Uterus (tissue), 4 donors: Measurements from ENCODE around the gene DLGAP3. TPM values are rescaled to one million over a fixed set of nuclear protein-coding genes. Genes with fewer than 3 reads are reported as not detected.

ENCODE experiments used
- DNase-seq, 2 donors: peaks; one replicate each; pipeline ENCODE4 v3.0.0-alpha.2; 2019 to 2020
- H3K27ac ChIP-seq, 2 donors: fragments of 200-600 bp; sonication (generic); 1 replicate in 1 of 2; 2 replicates in 1 of 2; pipeline ENCODE4 v1.5.1; 2016 to 2018
- H3K27me3 ChIP-seq, 2 donors: fragments of 200-600 bp; sonication (generic); one replicate each; pipeline ENCODE4 v1.5.1; 2018 to 2019; ENCODE audit warnings: control low read depth in 1 of 2
- H3K36me3 ChIP-seq, 2 donors: fragments of 200-600 bp; sonication (generic); one replicate each; pipeline ENCODE4 v1.5.1; 2019; ENCODE audit warnings: control low read depth in 1 of 2
- H3K4me1 ChIP-seq, 2 donors: fragments of 200-600 bp; sonication (generic); one replicate each; pipeline ENCODE4 v1.5.1; 2018 to 2019; ENCODE audit warnings: control low read depth in 1 of 2
- H3K4me3 ChIP-seq, 2 donors: fragments of 200-600 bp; sonication (generic); 1 replicate in 1 of 2; 2 replicates in 1 of 2; pipeline ENCODE4 v1.5.1; 2018 to 2019; ENCODE audit warnings: mild to moderate bottlenecking in 1 of 2
- H3K9me3 ChIP-seq, 2 donors: fragments of 200-600 bp; sonication (generic); one replicate each; pipeline ENCODE4 v1.5.1; 2019; ENCODE audit warnings: control low read depth in 1 of 2
- CTCF ChIP-seq, 4 experiments: fragments of 200-600 bp in 2 of 4; fragments of 450-650 bp in 2 of 4; sonication (generic) in 2 of 4; IDR thresholded peaks; one replicate each; pipeline ENCODE4 v1.5.1; 2016 to 2019; ENCODE audit warnings: antibody characterized with exemption in 4 of 4, mild to moderate bottlenecking in 2 of 4, moderate library complexity in 1 of 4
- POLR2A ChIP-seq, 2 donors: fragments of 450-650 bp; IDR thresholded peaks; one replicate each; pipeline ENCODE4 v1.6.1; 2016; ENCODE audit warnings: antibody characterized with exemption in 2 of 2, mild to moderate bottlenecking in 1 of 2, moderate library complexity in 1 of 2
- intact Hi-C: fragments of 100-400 bp; cut with DNase I; formaldehyde crosslinking; loops from one replicate; pipeline ENCODE4 v1.15.1; 2023; ENCODE audit warnings: low total_unique reads
- total RNA-seq, 4 donors: library from RNA; depleted of rRNA in 3 of 4; stranded (reverse); fragments of >200 nt in 3 of 4; gene quantifications; one replicate each; pipeline versions ENCODE4 v1.1.0 to v1.2.4, GENCODE V29; 2014 to 2023
- donor health status: DM: yes; HTN: yes; CAD: no.

DLGAP3 gene
- total RNA-seq, 4 donors from 2014 or later = 0.14 TPM; not detected in 3

DNA sequence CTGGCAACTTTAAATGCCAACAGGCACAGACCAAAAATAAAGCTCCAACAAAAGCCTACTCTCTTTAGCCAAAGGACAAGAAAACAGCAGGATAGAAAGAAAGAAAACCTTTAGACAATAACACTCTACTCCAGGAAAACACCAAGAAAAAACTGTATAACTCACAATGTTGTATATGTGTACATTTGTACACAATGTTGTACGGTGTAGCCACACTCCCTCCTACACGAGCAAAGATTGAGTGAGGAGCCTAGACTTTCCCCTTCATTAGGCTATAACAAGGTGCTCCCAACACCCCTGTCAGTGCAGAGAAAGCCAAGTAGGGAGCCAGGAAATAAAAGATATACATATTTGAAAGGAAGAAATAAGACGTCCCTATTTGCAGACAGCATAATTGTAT lies 112.7 kb downstream of the DLGAP3 start:
- intact Hi-C loops = no loop called here
- no peaks in the 10 kb centered on the region for H3K27me3 ChIP-seq
- no peaks in the 10 kb centered on the region for H3K36me3 ChIP-seq
- no peak overlapping the region for H3K4me3 ChIP-seq
- H3K27ac ChIP-seq = no peak overlapping the region
- no peak for DNase-seq
- H3K4me1 ChIP-seq = no peaks in the 10 kb centered on the region
- H3K9me3 ChIP-seq = no peaks in the 10 kb centered on the region
- TF ChIP-seq CTCF (IDR thresholded peaks at IDR 0.05) = no peak
- TF ChIP-seq POLR2A (IDR thresholded peaks at IDR 0.05) = no peak

GRCh38 chr1:34816332-34816731 lies 113.1 kb downstream of the DLGAP3 start:
- Histone ChIP-seq H3K9me3 (no peaks in the 10 kb centered on the region), H3K36me3 (no peaks in the 10 kb centered on the region), H3K4me3 (no peak overlapping the region), H3K27me3 (no peaks in the 10 kb centered on the region), H3K27ac (no peak overlapping the region), H3K4me1 (no peaks in the 10 kb centered on the region)
- intact Hi-C loops = no loop called here
- DNase-seq = no peak
- TF ChIP-seq CTCF (IDR thresholded peaks at IDR 0.05) (no peak), POLR2A (IDR thresholded peaks at IDR 0.05) (no peak)

Other genes starting within 250 kb of the DLGAP3 start
- gene GJB5, start 174.6 kb downstream of the DLGAP3 start, total RNA-seq = under 1 TPM in 1 of 4 donors, not detected in 3; 0.41 TPM
- gene GJB4, start 169.9 kb downstream of the DLGAP3 start, total RNA-seq = not detected
- gene GJB3, start 148.4 kb downstream of the DLGAP3 start, total RNA-seq = 1 to 10 TPM in 2 of 4 donors, not detected in 2; 1.0 to 4.7 TPM
- 10 to 100 TPM in 3 of 4 donors, 1 to 10 TPM in 1; 2.9 to 32.8 (median 23.9) TPM for gene GJA4, start 136.7 kb downstream of the DLGAP3 start, total RNA-seq
- 10 to 100 TPM; 11.8 to 31.2 (median 19.4) TPM for gene SMIM12, start 69.9 kb downstream of the DLGAP3 start, total RNA-seq
- 100 to 1,000 TPM in 1 of 4 donors, 10 to 100 TPM in 3; 35.6 to 106 (median 71.2) TPM for gene TMEM35B, start 55.7 kb upstream of the DLGAP3 start, total RNA-seq
- 10 to 100 TPM; 13.5 to 41.1 (median 21.5) TPM for gene ZMYM6, start 102.3 kb upstream of the DLGAP3 start, total RNA-seq
- gene ZMYM1, start 149.7 kb upstream of the DLGAP3 start, total RNA-seq = 10 to 100 TPM; 25.9 to 56.0 (median 39.6) TPM